GM10266 (cell line): ENCODE results near the gene KRT7.

Source experiments
- DNase-seq: peaks from one replicate; pipeline ENCODE4 v3.0.0; 2012; ENCODE audit errors: extremely low spot score
- TF ChIP-seq, protein P1 (sequence below): IDR thresholded peaks from 2 replicates; pipeline ENCODE4 v1.5.1; 2012; ENCODE audit warnings: mild to moderate bottlenecking, low read depth; ENCODE audit not compliant: control insufficient read depth, insufficient read depth; ENCODE audit errors: missing control alignments

KRT7 gene

GRCh38 chr12:52221912-52222457 lies 11.1 kb upstream of the KRT7 start:
- TF ChIP-seq, protein P1, sequence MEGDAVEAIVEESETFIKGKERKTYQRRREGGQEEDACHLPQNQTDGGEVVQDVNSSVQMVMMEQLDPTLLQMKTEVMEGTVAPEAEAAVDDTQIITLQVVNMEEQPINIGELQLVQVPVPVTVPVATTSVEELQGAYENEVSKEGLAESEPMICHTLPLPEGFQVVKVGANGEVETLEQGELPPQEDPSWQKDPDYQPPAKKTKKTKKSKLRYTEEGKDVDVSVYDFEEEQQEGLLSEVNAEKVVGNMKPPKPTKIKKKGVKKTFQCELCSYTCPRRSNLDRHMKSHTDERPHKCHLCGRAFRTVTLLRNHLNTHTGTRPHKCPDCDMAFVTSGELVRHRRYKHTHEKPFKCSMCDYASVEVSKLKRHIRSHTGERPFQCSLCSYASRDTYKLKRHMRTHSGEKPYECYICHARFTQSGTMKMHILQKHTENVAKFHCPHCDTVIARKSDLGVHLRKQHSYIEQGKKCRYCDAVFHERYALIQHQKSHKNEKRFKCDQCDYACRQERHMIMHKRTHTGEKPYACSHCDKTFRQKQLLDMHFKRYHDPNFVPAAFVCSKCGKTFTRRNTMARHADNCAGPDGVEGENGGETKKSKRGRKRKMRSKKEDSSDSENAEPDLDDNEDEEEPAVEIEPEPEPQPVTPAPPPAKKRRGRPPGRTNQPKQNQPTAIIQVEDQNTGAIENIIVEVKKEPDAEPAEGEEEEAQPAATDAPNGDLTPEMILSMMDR, result peak; percentile 59
- DNase-seq, result no peak

- DNase-seq, result no peak
- TF ChIP-seq, protein P1, result no peak
These were observed 10.4 kb upstream of the KRT7 start for GRCh38 chr12:52222692-52223091.

GRCh38 chr12:52223406-52224039 lies 9.5 kb upstream of the KRT7 start:
- TF ChIP-seq, protein P1, result no peak
- no peak for DNase-seq

- DNase-seq, result no peak
- TF ChIP-seq, protein P1, result no peak
These were observed 8.9 kb upstream of the KRT7 start for GRCh38 chr12:52224151-52224550.

DNA sequence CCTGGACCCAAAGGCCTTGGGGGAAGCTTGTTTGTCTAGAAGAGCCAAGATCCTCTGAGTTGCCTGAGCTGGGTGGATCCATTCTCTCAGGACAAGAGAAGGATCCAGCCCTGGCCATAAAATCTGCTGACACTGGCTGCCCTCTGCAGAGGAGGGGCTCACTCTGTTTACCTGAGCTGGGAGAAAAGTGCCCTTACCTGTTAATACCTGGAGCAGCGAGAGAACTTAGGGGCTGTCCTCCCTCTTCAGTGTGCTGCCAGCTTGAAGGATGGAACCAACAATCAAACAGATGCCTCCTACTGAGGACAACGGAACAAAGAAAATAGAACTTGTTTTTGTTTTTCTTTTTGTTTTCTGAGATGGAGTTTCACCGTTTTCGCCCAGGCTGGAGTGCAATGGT lies 7.3 kb upstream of the KRT7 start:
- DNase-seq, result no peak
- TF ChIP-seq, protein P1, result no peak

GRCh38 chr12:52226446-52226845 lies 6.6 kb upstream of the KRT7 start:
- no peak for DNase-seq
- TF ChIP-seq, protein P1, result no peak

- TF ChIP-seq, protein P1, result no peak
- no peak for DNase-seq
These were observed 5.4 kb upstream of the KRT7 start for GRCh38 chr12:52227606-52228166.
